Loucy (cell line): ENCODE measurements around the gene PACRG.

Experiments used
- H2AFZ ChIP-seq: fragments of 200-600 bp; sonication (generic); 2 replicates; pipeline ENCODE4 v1.6.0; 2016; ENCODE audit warnings: antibody characterized with exemption, mild to moderate bottlenecking, low read length, moderate library complexity
- H3F3A ChIP-seq: fragments of 200-600 bp; 2 replicates; pipeline ENCODE4 v1.6.0; 2016; ENCODE audit warnings: antibody characterized with exemption, low read depth, mild to moderate bottlenecking
- H3K27me3 ChIP-seq: fragments of 200-600 bp; sonication (generic); 2 replicates; pipeline ENCODE4 v1.6.1; 2014; ENCODE audit warnings: low read length, mild to moderate bottlenecking; ENCODE audit not compliant: insufficient read depth, poor library complexity, severe bottlenecking
- H3K36me3 ChIP-seq: fragments of 200-600 bp; sonication (generic); 2 replicates; pipeline ENCODE4 v1.6.1; 2016; ENCODE audit warnings: low read length; ENCODE audit not compliant: insufficient read depth
- H3K4me1 ChIP-seq: fragments of 200-600 bp; sonication (generic); 2 replicates; pipeline ENCODE4 v1.5.1; 2014; ENCODE audit warnings: low read length, mild to moderate bottlenecking; ENCODE audit not compliant: insufficient read depth, poor library complexity, severe bottlenecking
- H3K4me2 ChIP-seq: fragments of 200-600 bp; sonication (generic); 2 replicates; pipeline ENCODE4 v1.6.0; 2014; ENCODE audit warnings: antibody characterized with exemption, low read length, low read depth, mild to moderate bottlenecking; ENCODE audit not compliant: poor library complexity, severe bottlenecking
- H3K4me3 ChIP-seq: fragments of 200-600 bp; sonication (generic); 2 replicates; pipeline ENCODE4 v1.5.1; 2014; ENCODE audit warnings: low read length, mild to moderate bottlenecking, mixed read lengths; ENCODE audit not compliant: poor library complexity, severe bottlenecking
- H3K79me2 ChIP-seq: fragments of 200-600 bp; sonication (generic); 2 replicates; pipeline ENCODE4 v1.6.1; 2014; ENCODE audit warnings: low read length; ENCODE audit not compliant: insufficient read depth
- H3K9ac ChIP-seq: fragments of 200-600 bp; sonication (generic); 2 replicates; pipeline ENCODE4 v1.6.0; 2014; ENCODE audit warnings: mild to moderate bottlenecking, low read depth, low read length, moderate library complexity; ENCODE audit not compliant: poor library complexity, severe bottlenecking
- H3K9me2 ChIP-seq: fragments of 200-600 bp; sonication (generic); replicated peaks from 2 replicates; pipeline ENCODE4 v1.6.1; 2016; ENCODE audit warnings: low read depth, low read length, mixed read lengths
- H3K9me3 ChIP-seq: fragments of 200-600 bp; sonication (generic); 2 replicates; pipeline ENCODE4 v1.6.1; 2014; ENCODE audit warnings: mild to moderate bottlenecking, antibody characterized with exemption, low read length, low read depth; ENCODE audit not compliant: insufficient read depth
- H4K20me1 ChIP-seq: fragments of 200-600 bp; sonication (generic); 2 replicates; pipeline ENCODE4 v1.6.0; 2014; ENCODE audit warnings: antibody characterized with exemption, low read length, mild to moderate bottlenecking; ENCODE audit not compliant: insufficient read depth, poor library complexity, severe bottlenecking
- CTCF ChIP-seq: fragments of 200-600 bp; sonication (generic); conservative IDR thresholded peaks from 2 replicates; pipeline ENCODE4 v1.5.1; 2014; ENCODE audit warnings: mild to moderate bottlenecking, antibody characterized with exemption, low read length
- EZH2phosphoT487 ChIP-seq: fragments of 200-600 bp; IDR thresholded peaks from 2 replicates; pipeline ENCODE4 v1.6.1; 2018; ENCODE audit warnings: antibody characterized with exemption, mild to moderate bottlenecking, moderate library complexity, borderline replicate concordance

PACRG gene

DNA sequence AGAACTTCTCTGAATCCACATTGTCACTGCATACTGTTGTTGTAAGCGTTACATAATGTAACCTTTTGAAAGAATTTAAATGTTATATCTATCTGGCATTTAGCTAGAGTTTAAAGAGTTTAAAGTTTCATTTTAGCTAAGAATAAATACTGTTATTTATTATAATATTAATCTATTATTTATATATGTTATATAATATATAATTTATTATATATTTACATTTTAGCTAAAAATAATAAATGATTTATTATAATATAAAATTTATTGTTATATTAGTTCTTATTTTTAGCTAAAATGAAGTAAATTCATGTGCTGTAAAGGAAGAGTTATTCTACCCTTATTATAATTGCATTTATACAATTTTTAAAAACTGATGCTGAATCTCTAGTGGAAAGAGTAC lies 431.3 kb downstream of the PACRG start:
- Histone ChIP-seq H3K9me3 (peaks cover 2% of the 10 kb centered on the region; the same call in 1 of the 2 replicates), H3K4me2 (no peak overlapping the region), H3K79me2 (no peaks in the 10 kb centered on the region), H2AFZ (no peak overlapping the region), H3K9ac (no peak overlapping the region), H3K9me2 (no peaks in the 10 kb centered on the region), H3K36me3 (no peaks in the 10 kb centered on the region), H3K27me3 (no peaks in the 10 kb centered on the region), H4K20me1 (no peaks in the 10 kb centered on the region), H3K4me1 (no peaks in the 10 kb centered on the region), H3F3A (no peaks in the 10 kb centered on the region), H3K4me3 (no peak overlapping the region)
- no peak for TF ChIP-seq CTCF
- TF ChIP-seq EZH2phosphoT487, result no peak

GRCh38 chr6:163159689-163160088 lies 431.9 kb downstream of the PACRG start:
- Histone ChIP-seq H3K9me3 (peaks cover 2% of the 10 kb centered on the region; the same call in 1 of the 2 replicates), H3K9me2 (no peaks in the 10 kb centered on the region), H3K4me3 (no peak overlapping the region), H3K36me3 (no peaks in the 10 kb centered on the region), H2AFZ (no peak overlapping the region), H3K9ac (no peak overlapping the region), H3F3A (no peaks in the 10 kb centered on the region), H3K27me3 (no peaks in the 10 kb centered on the region), H3K4me2 (no peak overlapping the region), H3K4me1 (no peaks in the 10 kb centered on the region), H4K20me1 (no peaks in the 10 kb centered on the region), H3K79me2 (no peaks in the 10 kb centered on the region)
- TF ChIP-seq CTCF, result no peak

DNA sequence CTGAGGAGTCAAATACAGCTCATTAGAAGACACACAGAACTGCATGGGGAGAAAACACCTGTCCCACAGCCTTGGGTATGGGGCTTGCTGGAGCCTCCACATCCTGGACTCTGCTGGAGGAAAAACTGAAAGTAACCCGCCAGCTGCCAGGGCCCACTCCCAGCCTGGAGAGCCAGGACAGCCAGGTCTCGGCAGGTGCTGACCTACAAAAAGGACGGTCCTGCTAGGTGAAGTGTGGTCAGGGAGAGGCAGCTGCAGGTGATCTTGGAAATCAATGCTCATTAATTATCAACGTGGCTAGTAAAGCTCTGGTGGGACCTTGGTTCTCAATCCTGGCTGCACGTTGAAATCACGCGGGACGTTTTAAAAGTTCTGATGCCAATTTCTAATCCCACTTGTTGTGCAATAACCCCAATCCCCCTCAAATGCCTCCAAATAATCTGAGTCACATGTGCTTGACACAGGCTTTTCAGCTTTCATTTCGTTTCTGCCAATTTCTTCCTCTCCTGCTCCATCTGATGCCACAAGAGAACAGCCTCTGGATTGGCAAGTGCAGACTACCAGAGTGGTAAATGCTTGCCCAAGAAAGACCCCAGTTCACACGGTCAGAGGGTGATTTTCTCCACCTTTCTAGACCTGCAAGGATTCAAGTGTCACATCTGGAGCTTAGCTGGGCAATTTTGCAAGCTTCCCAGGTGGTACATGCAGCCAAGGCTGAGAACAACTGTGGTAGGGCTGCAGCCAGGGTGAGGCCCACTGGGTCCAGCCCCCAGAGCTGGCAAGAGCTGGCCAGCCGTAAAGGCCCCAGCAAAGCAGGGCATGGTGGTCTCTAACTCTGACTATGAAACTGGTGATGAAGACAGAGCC lies 434.5 kb downstream of the PACRG start:
- H3K4me2 ChIP-seq, result no peak overlapping the region
- H3K9me2 ChIP-seq, result no peaks in the 10 kb centered on the region
- no peaks in the 10 kb centered on the region for H3K4me1 ChIP-seq
- no peak overlapping the region for H3K4me3 ChIP-seq
- no peaks in the 10 kb centered on the region for H3K27me3 ChIP-seq
- H4K20me1 ChIP-seq, result no peaks in the 10 kb centered on the region
- H3K79me2 ChIP-seq, result no peaks in the 10 kb centered on the region
- no peaks in the 10 kb centered on the region for H3K36me3 ChIP-seq
- no peaks in the 10 kb centered on the region for H3F3A ChIP-seq
- TF ChIP-seq CTCF, result no peak
- TF ChIP-seq EZH2phosphoT487, result no peak
- no peak overlapping the region for H2AFZ ChIP-seq
- H3K9ac ChIP-seq, result no peak overlapping the region
- H3K9me3 ChIP-seq, result no peaks in the 10 kb centered on the region; the same call in 1 of the 2 replicates
